ENCODE data around the gene SPATA16.

Gene SPATA16

GRCh38 chr3:173135059-173135458, 6.0 kb downstream of the SPATA16 start:
- DNase-seq (ENCODE audit: low read depth, low spot score): no peak
- no peak for TF ChIP-seq CTCF (IDR thresholded peaks at IDR 0.05; ENCODE audit: low read depth, low read length)
- no peak overlapping the region for H3K4me3 ChIP-seq (ENCODE audit: low read depth, low read length)
- in situ Hi-C loops (cut with HindIII; ENCODE audit: low sequenced_read_pairs): no loop called here

- DNase-seq (ENCODE audit: low read depth, low spot score): no peak
- TF ChIP-seq CTCF (IDR thresholded peaks at IDR 0.05; ENCODE audit: low read depth, low read length): no peak
- in situ Hi-C loops (cut with HindIII; ENCODE audit: low sequenced_read_pairs): no loop called here
- H3K4me3 ChIP-seq (ENCODE audit: low read depth, low read length): no peak overlapping the region
Measured at GRCh38 chr3:173128633-173129032, 12.4 kb downstream of the SPATA16 start.

- TF ChIP-seq CTCF (IDR thresholded peaks at IDR 0.05; ENCODE audit: low read depth, low read length): no peak
- in situ Hi-C loops (cut with HindIII; ENCODE audit: low sequenced_read_pairs): no loop called here
- DNase-seq (ENCODE audit: low read depth, low spot score): no peak
- H3K4me3 ChIP-seq (ENCODE audit: low read depth, low read length): no peak overlapping the region
Measured at GRCh38 chr3:173111321-173111720, 29.7 kb downstream of the SPATA16 start.

GRCh38 chr3:173109143-173109542, 31.9 kb downstream of the SPATA16 start:
- H3K4me3 ChIP-seq (ENCODE audit: low read depth, low read length): no peak overlapping the region
- peak; percentile 16 for DNase-seq (ENCODE audit: low read depth, low spot score)
- TF ChIP-seq CTCF (IDR thresholded peaks at IDR 0.05; ENCODE audit: low read depth, low read length): no peak
- in situ Hi-C loops (cut with HindIII; ENCODE audit: low sequenced_read_pairs): no loop called here

GRCh38 chr3:173103469-173103868, 37.6 kb downstream of the SPATA16 start:
- no peak for TF ChIP-seq CTCF (IDR thresholded peaks at IDR 0.05; ENCODE audit: low read depth, low read length)
- in situ Hi-C loops (cut with HindIII; ENCODE audit: low sequenced_read_pairs): no loop called here
- H3K4me3 ChIP-seq (ENCODE audit: low read depth, low read length): no peak overlapping the region
- no peak for DNase-seq (ENCODE audit: low read depth, low spot score)

- no peak overlapping the region for H3K4me3 ChIP-seq (ENCODE audit: low read depth, low read length)
- TF ChIP-seq CTCF (IDR thresholded peaks at IDR 0.05; ENCODE audit: low read depth, low read length): no peak
- in situ Hi-C loops (cut with HindIII; ENCODE audit: low sequenced_read_pairs): no loop called here
- no peak for DNase-seq (ENCODE audit: low read depth, low spot score)
Measured at GRCh38 chr3:173098959-173099358, 42.1 kb downstream of the SPATA16 start.

Measured in astrocyte of the spinal cord (primary cell).